Upper lobe of left lung (tissue), 4 donors: ENCODE measurements around the gene ADCY5.

Experiments
- POLR2AphosphoS5 ChIP-seq, 2 donors: sonication (generic); formaldehyde crosslinking; IDR thresholded peaks; one replicate each; pipeline ENCODE4 v1.5.1; 2017; ENCODE audit warnings: antibody characterized with exemption in 2 of 2
- TF ChIP-seq, protein P1 (sequence below), 6 experiments: fragments of 450-650 bp in 4 of 6; fragments of 200-600 bp in 2 of 6; sonication (generic) in 2 of 6; IDR thresholded peaks; one replicate each; pipeline ENCODE4 v1.5.1; 2016 to 2019; ENCODE audit warnings: antibody characterized with exemption in 6 of 6

DNA sequence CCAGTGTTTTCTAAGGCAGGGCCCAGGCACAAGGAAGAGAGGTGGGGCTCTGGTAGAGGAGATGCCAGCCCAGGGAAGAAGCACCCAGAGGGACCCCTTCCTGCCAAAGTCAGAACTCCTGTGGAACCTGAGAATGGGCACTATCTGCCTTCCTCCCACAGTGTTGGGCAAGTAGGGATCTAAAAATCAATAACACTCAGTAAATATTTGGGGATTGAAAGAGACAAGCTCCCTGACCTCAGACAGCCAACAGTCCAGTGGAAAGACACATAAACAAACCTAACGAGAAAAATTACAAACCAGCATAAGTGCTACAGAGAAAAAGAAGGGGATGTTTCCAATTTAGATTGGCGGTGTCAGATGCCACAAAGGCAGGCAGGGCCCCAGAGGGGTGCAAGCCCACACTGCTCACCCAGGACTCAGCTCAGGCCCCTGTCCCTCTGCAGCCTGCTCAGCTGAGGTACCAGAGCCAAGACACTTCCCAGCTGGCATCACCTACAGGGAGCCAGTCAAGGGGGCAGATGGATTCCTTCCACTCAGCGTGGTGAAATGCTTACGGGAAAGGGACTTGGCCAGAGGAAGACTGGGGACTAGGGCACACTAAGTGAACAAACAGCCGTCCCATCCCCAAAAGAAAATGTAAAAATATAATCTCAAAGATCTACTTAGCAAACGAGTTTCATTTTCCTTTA is 15.9 kb downstream of the ADCY5 start:
- TF ChIP-seq POLR2AphosphoS5 (IDR thresholded peaks at IDR 0.05): no peak
- TF ChIP-seq, protein P1, sequence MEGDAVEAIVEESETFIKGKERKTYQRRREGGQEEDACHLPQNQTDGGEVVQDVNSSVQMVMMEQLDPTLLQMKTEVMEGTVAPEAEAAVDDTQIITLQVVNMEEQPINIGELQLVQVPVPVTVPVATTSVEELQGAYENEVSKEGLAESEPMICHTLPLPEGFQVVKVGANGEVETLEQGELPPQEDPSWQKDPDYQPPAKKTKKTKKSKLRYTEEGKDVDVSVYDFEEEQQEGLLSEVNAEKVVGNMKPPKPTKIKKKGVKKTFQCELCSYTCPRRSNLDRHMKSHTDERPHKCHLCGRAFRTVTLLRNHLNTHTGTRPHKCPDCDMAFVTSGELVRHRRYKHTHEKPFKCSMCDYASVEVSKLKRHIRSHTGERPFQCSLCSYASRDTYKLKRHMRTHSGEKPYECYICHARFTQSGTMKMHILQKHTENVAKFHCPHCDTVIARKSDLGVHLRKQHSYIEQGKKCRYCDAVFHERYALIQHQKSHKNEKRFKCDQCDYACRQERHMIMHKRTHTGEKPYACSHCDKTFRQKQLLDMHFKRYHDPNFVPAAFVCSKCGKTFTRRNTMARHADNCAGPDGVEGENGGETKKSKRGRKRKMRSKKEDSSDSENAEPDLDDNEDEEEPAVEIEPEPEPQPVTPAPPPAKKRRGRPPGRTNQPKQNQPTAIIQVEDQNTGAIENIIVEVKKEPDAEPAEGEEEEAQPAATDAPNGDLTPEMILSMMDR (IDR thresholded peaks at IDR 0.05): no peak
